ENCODE data around the gene MIEF2.
A peak's percentile ranks its signal among the peaks of the same experiment; 100 is the strongest.

The MIEF2 gene

DNA sequence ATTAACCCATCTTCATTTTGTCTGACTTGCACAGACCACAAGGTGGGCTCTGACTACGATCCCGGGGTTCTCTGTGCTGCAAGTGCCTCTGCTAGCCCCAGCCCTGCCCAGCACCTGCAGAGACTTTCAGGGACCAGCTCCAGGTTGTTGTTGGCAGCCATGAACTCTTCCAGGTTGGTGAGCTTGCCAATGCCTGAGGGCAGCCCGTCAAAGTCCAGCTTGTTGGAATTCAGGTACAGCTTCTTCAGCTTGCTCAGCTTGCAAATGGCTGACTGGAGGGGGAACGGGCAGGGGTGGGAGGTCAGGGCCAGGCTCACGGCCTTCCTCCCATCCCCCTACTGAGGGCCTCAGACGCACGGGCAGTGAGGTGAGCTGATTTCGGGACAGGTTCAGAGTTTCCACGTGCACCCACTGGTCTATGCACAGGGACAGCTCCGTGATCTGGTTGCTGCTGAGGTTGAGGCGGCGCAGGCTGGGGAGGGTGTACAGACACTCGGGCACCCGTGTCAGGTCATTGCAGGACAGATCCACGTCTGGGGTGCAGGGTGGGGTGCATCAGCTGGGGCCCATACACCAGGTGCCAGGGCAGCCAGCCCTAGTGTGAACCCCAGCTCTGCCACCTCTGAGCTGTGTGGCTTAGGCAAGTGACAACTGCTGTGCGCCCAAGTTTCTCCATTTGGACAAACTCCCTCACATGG is 7.1 kb upstream of the MIEF2 start:
- H3K4me3 ChIP-seq (ENCODE audit: low read depth, low read length) = no peak overlapping the region
- DNase-seq (ENCODE audit: low read depth) = no peak

DNA sequence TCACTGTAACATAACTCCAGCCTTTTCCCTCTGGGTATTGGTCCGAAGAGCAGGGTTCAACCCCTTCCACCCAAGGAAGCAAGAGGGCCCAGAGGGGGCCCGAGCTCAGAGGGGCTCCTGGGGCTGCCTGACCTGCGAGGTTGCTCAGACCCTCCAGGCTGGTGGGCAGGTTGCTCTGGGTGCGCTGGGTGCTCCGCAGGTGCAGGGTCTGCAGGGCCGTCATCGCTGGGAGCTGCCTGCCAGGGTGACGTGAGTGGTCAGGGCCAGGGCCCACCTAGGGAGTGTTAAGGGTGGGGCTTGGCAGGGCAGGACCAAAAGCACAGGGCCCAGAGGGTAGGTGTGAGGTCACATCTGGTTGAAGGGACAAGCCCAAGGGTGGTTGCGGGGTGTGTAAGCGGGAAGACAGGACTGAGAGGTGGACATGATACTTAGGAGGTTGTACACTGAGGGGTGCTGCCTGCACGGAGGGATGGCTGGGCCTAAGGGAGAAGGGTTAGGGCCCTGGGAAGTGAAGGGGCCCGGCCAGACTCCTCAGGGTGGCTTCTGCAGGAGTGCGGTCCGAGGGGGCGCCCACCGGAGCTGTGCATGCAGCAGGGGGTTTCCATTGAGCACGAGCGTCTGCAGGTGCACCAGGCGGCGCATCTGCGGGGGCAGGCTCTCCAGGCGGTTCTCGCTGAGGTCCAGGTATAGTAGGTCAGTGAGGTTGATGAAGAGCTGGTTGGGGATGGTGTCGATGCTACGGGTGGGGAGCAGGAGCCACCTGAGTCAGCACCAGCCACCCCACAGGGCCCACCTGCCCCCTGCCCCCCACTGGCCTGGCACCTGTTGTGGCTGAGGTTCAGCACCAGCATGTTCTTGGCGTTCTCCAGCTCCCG is 6.3 kb upstream of the MIEF2 start:
- DNase-seq (ENCODE audit: low read depth) = no peak
- no peak overlapping the region for H3K4me3 ChIP-seq (ENCODE audit: low read depth, low read length)

- H3K4me3 ChIP-seq (ENCODE audit: low read depth, low read length) = no peak overlapping the region
Observed at GRCh38 chr17:18254888-18255649, 5.4 kb upstream of the MIEF2 start.

GRCh38 chr17:18256351-18256750 is 4.1 kb upstream of the MIEF2 start:
- no peak for DNase-seq (ENCODE audit: low read depth)
- no peak overlapping the region for H3K4me3 ChIP-seq (ENCODE audit: low read depth, low read length)

More at GRCh38 chr17:18254888-18255649, 5.4 kb upstream of the MIEF2 start:
- DNase-seq (ENCODE audit: low read depth) = no peak

DNA sequence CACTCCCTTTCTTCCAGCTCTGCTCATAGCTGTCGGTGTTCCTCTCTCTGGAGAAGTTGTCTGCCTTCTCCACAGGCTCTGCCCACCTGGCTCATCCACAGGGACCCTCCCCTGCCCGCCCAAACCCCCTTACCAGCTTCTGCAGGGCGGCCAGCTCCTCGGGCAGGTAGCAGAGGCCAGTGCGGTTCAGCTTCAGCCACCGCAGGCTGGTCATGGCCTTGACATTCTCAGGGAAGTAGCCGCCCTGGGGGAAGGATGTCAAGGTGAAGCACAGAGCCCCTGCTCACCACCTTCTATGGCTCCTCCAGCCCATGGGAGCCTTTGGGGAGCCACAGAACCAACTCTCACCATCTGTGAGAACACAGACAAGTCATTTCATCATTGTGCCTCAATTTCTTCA is 3.7 kb upstream of the MIEF2 start:
- H3K4me3 ChIP-seq (ENCODE audit: low read depth, low read length) = peak overlapping the region; percentile 93
- no peak for DNase-seq (ENCODE audit: low read depth)

GRCh38 chr17:18257268-18257981 is 3.0 kb upstream of the MIEF2 start:
- DNase-seq (ENCODE audit: low read depth) = no peak
- peak overlapping the region; percentile 93 for H3K4me3 ChIP-seq (ENCODE audit: low read depth, low read length)

DNA sequence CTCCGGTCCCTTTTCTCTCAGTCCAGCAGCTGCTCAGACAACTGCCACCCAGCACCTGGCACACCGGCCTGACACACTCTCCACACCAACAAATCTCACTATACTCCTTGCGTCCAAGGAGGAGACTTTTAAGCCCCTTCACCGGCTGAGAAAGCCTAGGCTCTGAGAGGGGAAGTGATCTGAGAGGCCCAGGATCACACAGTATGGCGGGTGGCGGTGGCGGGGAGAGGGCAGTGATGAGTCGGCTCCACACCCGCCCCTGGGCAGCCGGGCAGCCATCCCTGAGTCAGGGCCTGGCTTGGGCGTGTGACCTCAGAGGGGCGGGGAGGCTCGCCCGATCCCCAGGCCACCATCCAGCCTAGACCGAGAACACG is 2.5 kb upstream of the MIEF2 start:
- H3K4me3 ChIP-seq (ENCODE audit: low read depth, low read length) = peak overlapping the region; percentile 93
- DNase-seq (ENCODE audit: low read depth) = no peak

DNA sequence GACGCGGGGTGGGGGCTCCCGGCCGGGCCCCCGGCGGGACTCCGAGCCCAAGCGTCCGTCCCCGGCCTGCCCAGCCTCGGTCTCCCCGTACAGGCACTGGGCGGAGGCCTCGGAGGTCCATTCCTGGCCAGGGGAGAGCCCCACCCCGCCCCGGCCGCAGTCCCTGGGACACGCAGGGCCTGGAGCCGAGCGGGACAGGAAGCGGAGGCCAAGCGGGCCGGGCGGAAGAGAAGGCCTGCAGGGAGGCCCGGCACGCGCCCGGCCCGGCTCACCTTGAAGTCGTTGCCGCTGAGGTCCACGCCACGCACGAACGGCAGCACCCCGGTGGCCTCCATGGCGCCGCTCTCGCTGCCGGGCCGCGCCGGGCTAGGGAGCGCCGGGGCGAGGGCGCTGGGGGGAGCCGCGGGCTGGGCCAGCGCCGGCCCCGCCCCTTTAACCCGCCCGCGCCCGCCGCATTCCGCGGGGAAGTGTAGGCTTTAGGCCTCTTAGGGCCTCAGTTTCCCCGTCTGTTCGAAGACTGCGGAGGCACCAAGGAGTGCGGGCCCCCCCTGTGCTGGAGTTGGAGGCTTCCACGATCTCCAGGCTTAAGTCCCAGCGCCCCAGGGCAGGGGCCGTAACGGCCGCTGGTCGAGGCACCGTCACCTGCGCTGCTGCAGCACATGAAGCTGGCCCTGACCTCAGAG is 2.0 kb upstream of the MIEF2 start, which contains the start of gene FLII:
Gene FLII, minus strand, starts transcription at position 383 of the 683 bp plus-strand sequence. Its CDS starts 48 bp downstream, at position 335.
- no peak for DNase-seq (ENCODE audit: low read depth)
- H3K4me3 ChIP-seq (ENCODE audit: low read depth, low read length) = peak within 1 kb of the TSS; percentile 93

DNA sequence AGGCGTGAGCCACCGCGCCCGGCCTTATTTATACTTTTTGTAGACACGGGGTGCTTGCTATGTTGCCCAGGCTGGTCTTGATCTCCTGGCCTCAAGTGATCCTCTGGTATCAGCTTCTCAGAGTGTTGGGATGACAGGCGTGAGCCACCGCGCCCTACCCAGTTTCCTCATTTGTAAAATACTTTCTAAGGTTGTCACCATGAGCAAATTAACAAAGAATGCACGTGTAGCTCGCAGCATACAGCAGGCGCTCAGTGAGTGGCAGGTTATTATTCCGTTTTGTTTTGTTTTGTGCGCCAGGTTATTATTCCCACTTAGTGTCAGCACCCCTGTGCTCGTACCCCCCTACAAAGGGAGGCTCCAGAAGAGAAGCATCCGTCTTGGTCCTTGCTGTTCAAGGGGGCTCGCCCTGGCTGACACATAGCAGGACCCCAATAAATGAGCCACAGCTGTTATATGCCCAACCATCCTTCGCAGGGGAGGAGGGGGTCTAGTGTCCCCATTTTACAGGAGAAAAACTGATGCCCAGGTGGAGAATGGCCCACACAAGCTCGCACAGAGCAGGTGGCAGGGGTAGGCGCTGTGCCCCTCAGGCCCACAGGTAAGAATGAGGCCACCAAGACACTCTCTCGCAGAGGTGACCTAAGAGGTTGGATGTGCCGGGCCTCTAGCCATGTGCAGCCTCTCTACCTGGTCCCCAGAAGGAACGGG is 686 bp upstream of the MIEF2 start:
- no peak for DNase-seq (ENCODE audit: low read depth)
- peak overlapping the region; percentile 87 for H3K4me3 ChIP-seq (ENCODE audit: low read depth, low read length)

DNA sequence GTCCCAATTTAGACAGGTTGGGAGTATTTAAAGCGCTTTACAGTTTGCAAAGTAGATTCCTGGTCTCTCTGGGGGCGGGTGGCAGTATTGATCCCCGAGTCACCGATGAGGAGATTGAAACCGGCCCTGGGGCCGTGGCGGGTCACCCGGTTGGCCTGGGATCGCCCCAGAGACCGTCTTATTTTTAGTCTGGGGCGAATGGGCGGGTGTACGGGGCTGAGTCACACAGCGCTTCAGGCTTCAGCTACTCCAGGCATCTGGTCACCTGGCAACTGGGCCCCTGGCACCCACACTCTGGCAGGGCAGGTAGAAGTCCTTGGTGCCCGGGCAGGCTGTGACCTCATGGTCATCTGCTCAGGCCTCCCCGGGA is 669 bp downstream of the MIEF2 start:
- DNase-seq (ENCODE audit: low read depth) = no peak
- peak overlapping the region; percentile 87 for H3K4me3 ChIP-seq (ENCODE audit: low read depth, low read length)

DNA sequence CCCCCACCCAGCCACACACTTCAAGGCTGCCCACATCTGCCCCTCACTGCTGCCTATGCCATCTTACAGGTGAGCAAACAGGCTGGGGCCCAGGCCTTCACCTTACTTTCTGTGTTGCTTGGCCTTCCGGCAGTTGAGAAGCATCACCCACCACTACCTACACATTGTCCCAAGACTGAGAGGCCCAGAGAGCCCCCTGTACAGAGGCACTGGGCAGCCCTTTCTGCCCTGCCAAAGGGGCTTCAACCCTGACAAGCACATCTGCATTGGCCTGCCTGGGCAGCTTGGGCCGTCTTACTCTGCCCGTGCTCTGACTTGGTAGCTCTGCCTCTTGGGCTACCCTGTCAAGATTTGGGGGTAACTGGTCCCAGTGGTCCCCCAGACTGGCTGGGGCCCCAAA is 1.2 kb downstream of the MIEF2 start:
- no peak for DNase-seq (ENCODE audit: low read depth)

DNA sequence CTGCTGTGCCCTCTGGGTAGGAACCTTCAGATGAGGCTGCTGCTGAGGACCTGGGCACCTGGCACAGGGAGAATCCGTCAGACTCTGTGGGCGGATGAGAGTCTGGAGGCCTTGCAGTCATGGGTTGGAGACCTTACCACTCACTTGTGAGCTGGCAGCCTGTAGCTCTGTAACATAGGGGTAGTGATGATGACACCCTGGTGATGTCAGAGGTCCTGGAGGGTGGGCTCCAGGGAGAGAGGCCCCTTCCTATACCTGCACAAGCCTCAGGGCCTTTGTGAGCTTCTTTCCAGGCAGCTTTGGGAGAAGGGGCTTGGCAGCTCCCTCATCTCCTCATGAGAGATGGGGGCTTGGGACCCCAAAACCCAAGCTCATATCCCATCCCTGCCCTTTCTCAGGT is 1.6 kb downstream of the MIEF2 start:
- no peak for DNase-seq (ENCODE audit: low read depth)
- H3K4me3 ChIP-seq (ENCODE audit: low read depth, low read length) = no peak overlapping the region

More for the DNA sequence above, 1.2 kb downstream of the MIEF2 start:
- H3K4me3 ChIP-seq (ENCODE audit: low read depth, low read length) = peak overlapping the region; percentile 87

GRCh38 chr17:18262641-18263040 is 2.2 kb downstream of the MIEF2 start:
- no peak overlapping the region for H3K4me3 ChIP-seq (ENCODE audit: low read depth, low read length)
- DNase-seq (ENCODE audit: low read depth) = no peak

GRCh38 chr17:18263885-18264682 is 3.6 kb downstream of the MIEF2 start:
- H3K4me3 ChIP-seq (ENCODE audit: low read depth, low read length) = no peak overlapping the region
- DNase-seq (ENCODE audit: low read depth) = no peak

GRCh38 chr17:18267366-18267765 is 6.9 kb downstream of the MIEF2 start:
- DNase-seq (ENCODE audit: low read depth) = no peak
- H3K4me3 ChIP-seq (ENCODE audit: low read depth, low read length) = no peak overlapping the region

- no peak overlapping the region for H3K4me3 ChIP-seq (ENCODE audit: low read depth, low read length)
- DNase-seq (ENCODE audit: low read depth) = no peak
Observed at GRCh38 chr17:18267927-18268711, 7.7 kb downstream of the MIEF2 start.
